ENCODE results near the gene GALNT13. TPM values are rescaled to one million over a fixed set of nuclear protein-coding genes. Genes with fewer than 3 reads are reported as not detected.

The GALNT13 gene
- total RNA-seq, 1 experiment from 2014 or later = not detected

GRCh38 chr2:154403242-154403790 lies 531.6 kb downstream of the GALNT13 start:
- TF ChIP-seq, protein P1, sequence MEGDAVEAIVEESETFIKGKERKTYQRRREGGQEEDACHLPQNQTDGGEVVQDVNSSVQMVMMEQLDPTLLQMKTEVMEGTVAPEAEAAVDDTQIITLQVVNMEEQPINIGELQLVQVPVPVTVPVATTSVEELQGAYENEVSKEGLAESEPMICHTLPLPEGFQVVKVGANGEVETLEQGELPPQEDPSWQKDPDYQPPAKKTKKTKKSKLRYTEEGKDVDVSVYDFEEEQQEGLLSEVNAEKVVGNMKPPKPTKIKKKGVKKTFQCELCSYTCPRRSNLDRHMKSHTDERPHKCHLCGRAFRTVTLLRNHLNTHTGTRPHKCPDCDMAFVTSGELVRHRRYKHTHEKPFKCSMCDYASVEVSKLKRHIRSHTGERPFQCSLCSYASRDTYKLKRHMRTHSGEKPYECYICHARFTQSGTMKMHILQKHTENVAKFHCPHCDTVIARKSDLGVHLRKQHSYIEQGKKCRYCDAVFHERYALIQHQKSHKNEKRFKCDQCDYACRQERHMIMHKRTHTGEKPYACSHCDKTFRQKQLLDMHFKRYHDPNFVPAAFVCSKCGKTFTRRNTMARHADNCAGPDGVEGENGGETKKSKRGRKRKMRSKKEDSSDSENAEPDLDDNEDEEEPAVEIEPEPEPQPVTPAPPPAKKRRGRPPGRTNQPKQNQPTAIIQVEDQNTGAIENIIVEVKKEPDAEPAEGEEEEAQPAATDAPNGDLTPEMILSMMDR (IDR thresholded peaks at IDR 0.05; ENCODE audit: unreplicated experiment) = no peak
- no peak for DNase-seq
- CTCF ChIA-PET = no interaction called here
- no peaks in the 10 kb centered on the region for H3K36me3 Mint-ChIP-seq (ENCODE audit: insufficient read depth, unreplicated experiment)
- no peak overlapping the region for H3K4me3 Mint-ChIP-seq (ENCODE audit: low read depth, unreplicated experiment)
- H3K27ac Mint-ChIP-seq (ENCODE audit: unreplicated experiment) = no peak overlapping the region
- intact Hi-C loops (cut with micrococcal nuclease; ENCODE audit: unreplicated experiment) = no loop called here
- no TSS peak for BruUV-seq (replicated peaks)
- H3K9me3 Mint-ChIP-seq (ENCODE audit: low read depth, unreplicated experiment) = no peaks in the 10 kb centered on the region
- H3K4me1 Mint-ChIP-seq (ENCODE audit: low read depth, unreplicated experiment) = no peaks in the 10 kb centered on the region
- H3K27me3 Mint-ChIP-seq (ENCODE audit: unreplicated experiment) = no peaks in the 10 kb centered on the region

GRCh38 chr2:154408786-154409185 lies 537.1 kb downstream of the GALNT13 start:
- intact Hi-C loops (cut with micrococcal nuclease; ENCODE audit: unreplicated experiment) = no loop called here
- BruUV-seq (replicated peaks) = no TSS peak
- TF ChIP-seq, protein P1 (IDR thresholded peaks at IDR 0.05; ENCODE audit: unreplicated experiment) = no peak
- Mint-ChIP-seq H3K36me3 (ENCODE audit: insufficient read depth, unreplicated experiment) (no peaks in the 10 kb centered on the region), H3K4me1 (ENCODE audit: low read depth, unreplicated experiment) (no peaks in the 10 kb centered on the region), H3K27me3 (ENCODE audit: unreplicated experiment) (no peaks in the 10 kb centered on the region), H3K4me3 (ENCODE audit: low read depth, unreplicated experiment) (no peak overlapping the region), H3K9me3 (ENCODE audit: low read depth, unreplicated experiment) (no peaks in the 10 kb centered on the region), H3K27ac (ENCODE audit: unreplicated experiment) (no peak overlapping the region)
- no peak for DNase-seq
- CTCF ChIA-PET = no interaction called here

DNA sequence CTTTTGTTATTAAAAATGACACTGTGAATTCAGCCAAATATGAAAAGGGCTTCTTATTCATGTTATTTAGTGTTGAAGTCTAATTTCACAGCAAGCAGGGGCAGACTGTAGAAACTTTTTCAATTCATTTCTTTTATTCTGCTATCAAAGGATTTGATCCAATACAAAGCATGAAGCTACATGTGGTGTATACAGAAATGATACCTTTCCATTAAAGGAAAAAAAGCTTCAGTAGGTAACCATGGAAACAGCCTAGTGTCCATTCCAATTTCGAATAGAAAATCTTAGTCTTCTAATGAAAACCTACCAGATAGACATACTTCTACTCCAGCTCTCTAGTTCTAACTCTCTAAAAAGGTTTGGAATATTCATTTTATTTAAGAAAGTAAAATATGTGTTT lies 550.5 kb downstream of the GALNT13 start:
- Mint-ChIP-seq H3K4me3 (ENCODE audit: low read depth, unreplicated experiment) (no peak overlapping the region), H3K27ac (ENCODE audit: unreplicated experiment) (no peak overlapping the region), H3K36me3 (ENCODE audit: insufficient read depth, unreplicated experiment) (no peaks in the 10 kb centered on the region), H3K27me3 (ENCODE audit: unreplicated experiment) (no peaks in the 10 kb centered on the region), H3K9me3 (ENCODE audit: low read depth, unreplicated experiment) (no peaks in the 10 kb centered on the region), H3K4me1 (ENCODE audit: low read depth, unreplicated experiment) (no peaks in the 10 kb centered on the region)
- CTCF ChIA-PET = interaction anchor here (0.8 kb wide), 1 partner anchor 117 kb away, joined by 8 read pairs; no protein-coding TSS in a partner anchor
- TF ChIP-seq, protein P1 (IDR thresholded peaks at IDR 0.05; ENCODE audit: unreplicated experiment) = no peak
- DNase-seq = no peak
- BruUV-seq (replicated peaks) = no TSS peak
- intact Hi-C loops (cut with micrococcal nuclease; ENCODE audit: unreplicated experiment) = no loop called here

DNA sequence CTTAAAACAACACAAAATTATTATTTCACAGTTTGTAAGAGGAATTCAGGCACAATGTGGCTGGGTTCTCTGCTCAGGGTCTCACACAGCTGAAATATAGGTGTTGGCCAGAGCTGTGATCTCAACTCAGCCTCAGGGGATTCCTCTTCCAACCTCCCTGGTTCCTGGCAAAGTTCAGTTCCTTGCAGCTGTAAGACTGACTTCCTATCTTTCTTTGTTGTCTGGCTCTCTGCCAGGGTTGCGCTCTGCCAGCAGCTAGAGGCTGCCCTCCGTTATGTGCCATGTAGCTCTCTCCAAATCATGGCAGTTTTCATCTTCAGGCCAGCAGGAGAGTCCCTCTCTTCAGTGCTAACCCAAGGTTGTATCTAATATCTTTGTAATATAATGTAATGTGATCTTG lies 554.3 kb downstream of the GALNT13 start:
- no TSS peak for BruUV-seq (replicated peaks)
- no peak overlapping the region for H3K27ac Mint-ChIP-seq (ENCODE audit: unreplicated experiment)

More for the DNA sequence above, 554.3 kb downstream of the GALNT13 start:
- CTCF ChIA-PET = no interaction called here
- intact Hi-C loops (cut with micrococcal nuclease; ENCODE audit: unreplicated experiment) = no loop called here
- Mint-ChIP-seq H3K4me3 (ENCODE audit: low read depth, unreplicated experiment) (no peak overlapping the region), H3K4me1 (ENCODE audit: low read depth, unreplicated experiment) (no peaks in the 10 kb centered on the region), H3K27me3 (ENCODE audit: unreplicated experiment) (no peaks in the 10 kb centered on the region), H3K9me3 (ENCODE audit: low read depth, unreplicated experiment) (peaks cover 2% of the 10 kb centered on the region), H3K36me3 (ENCODE audit: insufficient read depth, unreplicated experiment) (no peaks in the 10 kb centered on the region)
- DNase-seq = no peak
- TF ChIP-seq, protein P1 (IDR thresholded peaks at IDR 0.05; ENCODE audit: unreplicated experiment) = no peak
